ENCODE measurements around the gene ZDHHC1.
A peak's percentile ranks its signal among the peaks of the same experiment; 100 is the strongest.

The ZDHHC1 gene, protein sequence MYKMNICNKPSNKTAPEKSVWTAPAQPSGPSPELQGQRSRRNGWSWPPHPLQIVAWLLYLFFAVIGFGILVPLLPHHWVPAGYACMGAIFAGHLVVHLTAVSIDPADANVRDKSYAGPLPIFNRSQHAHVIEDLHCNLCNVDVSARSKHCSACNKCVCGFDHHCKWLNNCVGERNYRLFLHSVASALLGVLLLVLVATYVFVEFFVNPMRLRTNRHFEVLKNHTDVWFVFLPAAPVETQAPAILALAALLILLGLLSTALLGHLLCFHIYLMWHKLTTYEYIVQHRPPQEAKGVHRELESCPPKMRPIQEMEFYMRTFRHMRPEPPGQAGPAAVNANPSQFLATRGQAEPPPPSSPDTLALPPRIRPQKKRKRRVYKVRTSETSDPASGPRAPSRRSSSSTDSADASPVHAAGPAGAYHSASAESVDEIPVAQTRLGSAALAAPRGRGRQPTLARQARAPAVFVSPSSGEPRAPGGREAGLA

GRCh38 chr16:67415872-67416793 is at the start of gene ZDHHC1:
TSS of gene ZDHHC1 (minus strand) at chr16:67416477. CDS start at chr16:67407775, 8,702 bp downstream.
- Histone ChIP-seq H3K9ac (ENCODE audit: low read depth, low read length) (peak within 1 kb of the TSS; percentile 68; the same call in 1 of the 2 replicates), H3K4me3 (ENCODE audit: low read length) (peak within 1 kb of the TSS; percentile 75), H3K27ac (ENCODE audit: low read length) (no peak within 1 kb of the TSS)

DNA sequence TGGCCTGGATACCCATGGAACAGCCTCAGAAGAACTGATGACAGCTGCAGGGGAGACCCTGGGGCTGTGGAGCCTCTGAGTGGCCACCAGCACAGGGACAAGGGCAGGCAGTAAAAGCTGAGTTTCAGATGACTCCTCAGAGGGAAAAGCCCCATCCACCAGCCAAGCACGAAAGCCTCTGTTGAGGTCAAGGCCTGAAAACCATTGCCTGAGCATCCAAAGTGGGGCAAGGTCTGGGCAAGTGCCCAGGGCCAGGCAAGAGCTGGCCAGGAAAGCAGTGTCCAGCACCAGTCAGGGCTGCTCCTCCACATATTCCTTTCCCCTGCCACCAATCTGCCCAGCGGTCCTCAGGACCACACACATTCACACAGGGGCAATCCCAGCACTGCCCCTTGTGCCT is 48.3 kb upstream of the ZDHHC1 start:
- no peaks in the 10 kb centered on the region for H3K9me3 ChIP-seq (ENCODE audit: insufficient read depth, low read depth, low read length)
- no peaks in the 10 kb centered on the region for H3K36me3 ChIP-seq (ENCODE audit: insufficient read depth, low read depth, low read length)
- no peak overlapping the region for H3K27ac ChIP-seq (ENCODE audit: low read length)
- H3K9ac ChIP-seq (ENCODE audit: low read depth, low read length), result no peak overlapping the region
- H3K4me3 ChIP-seq (ENCODE audit: low read length), result no peak overlapping the region
- no peaks in the 10 kb centered on the region for H3K27me3 ChIP-seq (ENCODE audit: insufficient read depth, low read length)
- H3K4me1 ChIP-seq (ENCODE audit: insufficient read depth, low read length), result peaks cover 4% of the 10 kb centered on the region

More at GRCh38 chr16:67415872-67416793, at the start of gene ZDHHC1:
- H3K9me3 ChIP-seq (ENCODE audit: insufficient read depth, low read depth, low read length), result no peaks in the 10 kb centered on the region
- peaks cover 5% of the 10 kb centered on the region; the same call in 1 of the 2 replicates for H3K27me3 ChIP-seq (ENCODE audit: insufficient read depth, low read length)
- peaks cover 8% of the 10 kb centered on the region; the same call in 1 of the 2 replicates for H3K4me1 ChIP-seq (ENCODE audit: insufficient read depth, low read length)
- H3K36me3 ChIP-seq (ENCODE audit: insufficient read depth, low read depth, low read length), result no peaks in the 10 kb centered on the region

DNA sequence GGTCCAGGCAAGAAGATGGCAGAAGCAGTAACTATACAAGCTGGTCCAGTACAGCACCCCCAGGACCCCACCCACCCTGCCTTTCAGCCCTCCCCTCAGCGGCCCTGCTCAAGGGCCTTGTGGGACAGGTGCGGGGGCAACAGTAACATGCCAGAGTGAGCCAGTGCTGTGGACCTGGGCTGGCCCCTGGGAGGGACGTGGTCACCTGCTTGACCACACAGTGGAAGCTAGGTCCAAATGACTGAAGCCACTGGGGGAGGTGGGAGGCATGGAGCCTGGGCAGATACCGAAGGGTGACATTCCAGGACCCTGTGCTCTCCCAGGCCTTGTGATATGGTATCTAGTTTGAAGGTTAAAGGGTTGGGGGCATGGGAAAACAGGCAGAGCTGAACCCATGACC is 47.4 kb upstream of the ZDHHC1 start:
- no peaks in the 10 kb centered on the region for H3K9me3 ChIP-seq (ENCODE audit: insufficient read depth, low read depth, low read length)
- no peak overlapping the region for H3K4me3 ChIP-seq (ENCODE audit: low read length)
- no peaks in the 10 kb centered on the region for H3K27me3 ChIP-seq (ENCODE audit: insufficient read depth, low read length)
- H3K27ac ChIP-seq (ENCODE audit: low read length), result no peak overlapping the region
- H3K9ac ChIP-seq (ENCODE audit: low read depth, low read length), result no peak overlapping the region
- H3K36me3 ChIP-seq (ENCODE audit: insufficient read depth, low read depth, low read length), result no peaks in the 10 kb centered on the region
- H3K4me1 ChIP-seq (ENCODE audit: insufficient read depth, low read length), result peaks cover 4% of the 10 kb centered on the region

DNA sequence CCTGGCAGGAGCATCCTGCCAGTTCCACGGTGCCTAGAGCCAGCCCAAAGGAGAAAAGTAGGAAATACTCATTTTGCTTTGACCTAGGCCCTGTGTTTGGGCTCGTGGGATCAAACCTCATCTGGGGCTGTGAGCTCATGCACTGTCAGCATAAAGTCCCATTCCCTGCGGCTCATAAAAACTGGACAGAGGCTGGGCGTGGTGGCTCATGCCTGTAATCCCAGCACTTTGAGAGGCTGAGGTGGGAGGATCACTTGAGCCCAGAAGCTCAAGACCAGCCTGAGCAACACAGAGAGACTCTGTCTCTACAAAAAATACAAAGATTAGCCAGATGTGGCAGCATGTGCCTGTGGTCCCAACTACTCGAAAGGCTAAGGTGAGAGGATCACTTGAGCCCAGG is 46.8 kb upstream of the ZDHHC1 start:
- no peak overlapping the region for H3K9ac ChIP-seq (ENCODE audit: low read depth, low read length)
- no peak overlapping the region for H3K27ac ChIP-seq (ENCODE audit: low read length)
- no peak overlapping the region for H3K4me3 ChIP-seq (ENCODE audit: low read length)
- H3K9me3 ChIP-seq (ENCODE audit: insufficient read depth, low read depth, low read length), result no peaks in the 10 kb centered on the region
- no peaks in the 10 kb centered on the region for H3K27me3 ChIP-seq (ENCODE audit: insufficient read depth, low read length)
- H3K4me1 ChIP-seq (ENCODE audit: insufficient read depth, low read length), result peaks cover 4% of the 10 kb centered on the region
- H3K36me3 ChIP-seq (ENCODE audit: insufficient read depth, low read depth, low read length), result no peaks in the 10 kb centered on the region

- Histone ChIP-seq H3K27ac (ENCODE audit: low read length) (no peak overlapping the region), H3K27me3 (ENCODE audit: insufficient read depth, low read length) (no peaks in the 10 kb centered on the region), H3K9ac (ENCODE audit: low read depth, low read length) (no peak overlapping the region), H3K4me1 (ENCODE audit: insufficient read depth, low read length) (peaks cover 4% of the 10 kb centered on the region), H3K9me3 (ENCODE audit: insufficient read depth, low read depth, low read length) (no peaks in the 10 kb centered on the region), H3K4me3 (ENCODE audit: low read length) (no peak overlapping the region), H3K36me3 (ENCODE audit: insufficient read depth, low read depth, low read length) (no peaks in the 10 kb centered on the region)
These were observed 46.0 kb upstream of the ZDHHC1 start for GRCh38 chr16:67462279-67462655.

GRCh38 chr16:67461600-67462278 is 45.5 kb upstream of the ZDHHC1 start:
- no peak overlapping the region for H3K4me3 ChIP-seq (ENCODE audit: low read length)
- H3K36me3 ChIP-seq (ENCODE audit: insufficient read depth, low read depth, low read length), result no peaks in the 10 kb centered on the region
- no peaks in the 10 kb centered on the region for H3K27me3 ChIP-seq (ENCODE audit: insufficient read depth, low read length)
- no peak overlapping the region for H3K27ac ChIP-seq (ENCODE audit: low read length)
- no peaks in the 10 kb centered on the region for H3K9me3 ChIP-seq (ENCODE audit: insufficient read depth, low read depth, low read length)
- H3K9ac ChIP-seq (ENCODE audit: low read depth, low read length), result no peak overlapping the region
- peaks cover 4% of the 10 kb centered on the region for H3K4me1 ChIP-seq (ENCODE audit: insufficient read depth, low read length)

DNA sequence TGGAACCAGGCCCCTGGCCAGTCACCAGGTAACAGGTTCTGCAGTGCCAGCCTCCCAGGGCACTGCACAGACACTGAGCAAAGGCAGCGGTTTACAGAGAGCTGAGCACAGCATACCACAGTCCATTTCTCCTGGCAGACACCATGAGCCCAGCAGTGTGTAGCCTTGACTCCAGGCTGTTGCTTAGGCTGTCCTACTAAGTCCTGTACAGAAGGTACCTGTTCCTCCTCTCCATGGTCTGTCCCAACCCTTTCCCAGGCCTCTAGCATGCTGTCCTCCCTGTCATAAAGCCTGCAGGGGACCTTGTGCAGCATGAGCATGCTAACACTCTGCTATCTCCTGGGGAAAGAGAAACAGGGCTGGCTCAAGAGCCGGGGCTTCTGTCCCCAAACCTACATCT is 44.7 kb upstream of the ZDHHC1 start:
- Histone ChIP-seq H3K4me1 (ENCODE audit: insufficient read depth, low read length) (peaks cover 4% of the 10 kb centered on the region), H3K36me3 (ENCODE audit: insufficient read depth, low read depth, low read length) (no peaks in the 10 kb centered on the region), H3K27me3 (ENCODE audit: insufficient read depth, low read length) (no peaks in the 10 kb centered on the region), H3K9ac (ENCODE audit: low read depth, low read length) (no peak overlapping the region), H3K27ac (ENCODE audit: low read length) (no peak overlapping the region), H3K4me3 (ENCODE audit: low read length) (no peak overlapping the region), H3K9me3 (ENCODE audit: insufficient read depth, low read depth, low read length) (no peaks in the 10 kb centered on the region)

DNA sequence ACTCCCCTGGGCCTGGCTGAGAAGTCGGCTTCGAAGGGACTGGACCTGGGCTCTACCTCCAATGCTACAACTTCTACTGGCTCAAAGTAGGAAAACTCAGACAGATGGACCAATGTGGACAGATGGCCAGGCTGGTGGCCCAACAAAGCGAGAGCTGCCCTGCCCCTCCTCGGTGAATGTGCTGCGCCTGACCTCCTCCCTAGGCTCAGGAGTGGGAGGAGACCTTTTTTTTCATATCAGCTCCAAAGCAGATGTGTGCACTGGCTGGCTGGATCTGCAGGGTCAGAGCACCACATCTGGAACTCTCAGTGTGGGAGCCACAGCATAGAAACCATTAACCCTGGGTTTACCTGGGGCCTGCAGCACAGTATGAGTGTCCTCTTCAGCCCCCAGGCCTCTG is 43.9 kb upstream of the ZDHHC1 start:
- no peak overlapping the region for H3K9ac ChIP-seq (ENCODE audit: low read depth, low read length)
- no peaks in the 10 kb centered on the region for H3K27me3 ChIP-seq (ENCODE audit: insufficient read depth, low read length)
- H3K4me1 ChIP-seq (ENCODE audit: insufficient read depth, low read length), result no peaks in the 10 kb centered on the region

GRCh38 chr16:67459861-67460150 is 43.5 kb upstream of the ZDHHC1 start:
- no peaks in the 10 kb centered on the region for H3K4me1 ChIP-seq (ENCODE audit: insufficient read depth, low read length)
- H3K36me3 ChIP-seq (ENCODE audit: insufficient read depth, low read depth, low read length), result no peaks in the 10 kb centered on the region
- no peak overlapping the region for H3K27ac ChIP-seq (ENCODE audit: low read length)
- no peaks in the 10 kb centered on the region for H3K27me3 ChIP-seq (ENCODE audit: insufficient read depth, low read length)
- H3K4me3 ChIP-seq (ENCODE audit: low read length), result no peak overlapping the region
- H3K9me3 ChIP-seq (ENCODE audit: insufficient read depth, low read depth, low read length), result no peaks in the 10 kb centered on the region
- no peak overlapping the region for H3K9ac ChIP-seq (ENCODE audit: low read depth, low read length)

More for the DNA sequence above, 43.9 kb upstream of the ZDHHC1 start:
- no peaks in the 10 kb centered on the region for H3K36me3 ChIP-seq (ENCODE audit: insufficient read depth, low read depth, low read length)
- H3K4me3 ChIP-seq (ENCODE audit: low read length), result no peak overlapping the region
- no peak overlapping the region for H3K27ac ChIP-seq (ENCODE audit: low read length)
- no peaks in the 10 kb centered on the region for H3K9me3 ChIP-seq (ENCODE audit: insufficient read depth, low read depth, low read length)

DNA sequence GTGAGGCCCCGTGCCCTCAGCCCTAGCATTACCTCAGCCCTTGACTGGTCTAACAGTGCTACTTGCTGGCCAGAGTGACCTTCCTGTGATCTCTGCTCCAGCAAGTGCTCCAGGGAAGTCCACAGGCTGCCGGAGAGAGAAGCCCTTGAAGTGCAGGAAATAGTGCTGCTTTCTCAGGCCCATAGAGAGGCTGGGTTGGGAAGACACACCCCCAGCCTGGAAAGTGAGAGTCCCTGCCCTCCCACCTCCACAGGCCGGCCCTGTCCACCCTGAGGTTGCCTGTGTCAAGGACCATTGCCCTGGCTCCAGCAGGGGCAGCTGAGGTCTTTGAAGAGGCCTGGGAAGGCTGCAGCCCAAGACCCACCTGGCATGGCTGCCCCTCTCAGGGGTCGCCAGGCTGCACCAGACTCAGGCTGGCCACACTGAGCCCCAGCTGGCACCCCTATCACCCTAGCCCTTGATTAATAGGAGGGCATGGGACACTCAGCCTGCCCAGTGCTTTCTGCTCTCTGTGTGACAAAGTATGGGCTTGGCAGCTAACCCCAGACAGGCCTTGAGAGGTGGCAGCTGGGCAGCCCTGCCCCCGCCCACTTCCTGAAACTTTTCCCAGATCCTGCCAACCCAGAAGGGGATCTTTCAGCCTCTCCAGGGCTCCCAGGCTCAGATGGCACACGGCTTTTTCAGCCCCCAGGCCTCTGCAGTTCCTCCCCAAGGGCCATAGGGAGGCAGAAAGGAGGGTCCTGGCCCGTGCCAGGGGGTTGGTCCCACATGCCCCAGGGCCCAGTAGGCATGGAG is 43.0 kb upstream of the ZDHHC1 start:
- Histone ChIP-seq H3K9me3 (ENCODE audit: insufficient read depth, low read depth, low read length) (no peaks in the 10 kb centered on the region), H3K36me3 (ENCODE audit: insufficient read depth, low read depth, low read length) (no peaks in the 10 kb centered on the region), H3K9ac (ENCODE audit: low read depth, low read length) (no peak overlapping the region), H3K27ac (ENCODE audit: low read length) (no peak overlapping the region), H3K4me3 (ENCODE audit: low read length) (no peak overlapping the region), H3K4me1 (ENCODE audit: insufficient read depth, low read length) (no peaks in the 10 kb centered on the region), H3K27me3 (ENCODE audit: insufficient read depth, low read length) (no peaks in the 10 kb centered on the region)

DNA sequence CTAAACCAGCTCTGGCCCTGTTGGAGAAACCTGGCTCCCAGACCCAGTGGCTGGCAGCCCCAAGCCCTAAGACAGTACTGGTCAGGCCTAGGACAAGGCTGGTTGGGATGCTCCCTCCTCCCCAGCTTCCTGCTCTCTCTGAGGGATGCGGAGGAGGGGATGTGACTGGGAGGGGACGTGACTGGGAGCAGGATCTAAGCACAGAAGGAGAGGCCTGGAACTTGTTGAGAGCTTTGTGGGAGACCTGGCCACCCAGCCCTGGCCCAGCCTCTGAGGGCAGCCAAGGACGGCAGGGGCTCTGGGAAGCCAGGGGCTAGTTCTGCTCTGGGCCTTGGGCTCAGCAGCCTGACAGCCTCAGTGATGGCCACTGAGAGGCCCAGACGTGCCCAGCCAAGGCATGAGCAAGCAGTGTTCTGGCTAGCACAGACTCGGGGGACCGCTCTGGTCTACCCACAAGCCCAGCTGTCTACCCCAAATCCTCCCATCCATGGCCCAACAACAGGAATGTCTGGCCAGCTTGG is 41.9 kb upstream of the ZDHHC1 start:
- H3K4me1 ChIP-seq (ENCODE audit: insufficient read depth, low read length), result no peaks in the 10 kb centered on the region
- no peak overlapping the region; the same call in 1 of the 2 replicates for H3K9ac ChIP-seq (ENCODE audit: low read depth, low read length)
- H3K4me3 ChIP-seq (ENCODE audit: low read length), result no peak overlapping the region
- no peak overlapping the region for H3K27ac ChIP-seq (ENCODE audit: low read length)
- H3K27me3 ChIP-seq (ENCODE audit: insufficient read depth, low read length), result no peaks in the 10 kb centered on the region
- H3K9me3 ChIP-seq (ENCODE audit: insufficient read depth, low read depth, low read length), result no peaks in the 10 kb centered on the region
- no peaks in the 10 kb centered on the region for H3K36me3 ChIP-seq (ENCODE audit: insufficient read depth, low read depth, low read length)
